H9 (cell line): Measurements from ENCODE around the gene ABCC11. TPM values are rescaled to one million over a fixed set of nuclear protein-coding genes. Genes with fewer than 3 reads are reported as not detected.

Source experiments
- DNase-seq: peaks from one replicate; pipeline ENCODE4 v3.0.0-alpha.2; 2017
- H2AFZ ChIP-seq: one replicate; pipeline ENCODE4 v1.6.1; 2013; ENCODE audit warnings: mild to moderate bottlenecking, low read length, control low read depth, moderate library complexity
- H2AK5ac ChIP-seq: 2 replicates; pipeline ENCODE4 v1.6.1; 2013; ENCODE audit warnings: low read length, control low read depth, mixed read lengths; ENCODE audit not compliant: insufficient read length
- H2BK120ac ChIP-seq: one replicate; pipeline ENCODE4 v1.6.1; 2013; ENCODE audit warnings: low read depth, mild to moderate bottlenecking, low read length, control low read depth, inconsistent platforms; ENCODE audit not compliant: poor library complexity, severe bottlenecking
- H2BK12ac ChIP-seq: 2 replicates; pipeline ENCODE4 v1.6.1; 2013; ENCODE audit warnings: low read length, control low read depth, mixed read lengths, low read depth; ENCODE audit not compliant: insufficient read length
- H2BK15ac ChIP-seq: 2 replicates; pipeline ENCODE4 v1.6.1; 2013; ENCODE audit warnings: low read depth, low read length, control low read depth
- H2BK20ac ChIP-seq: one replicate; pipeline ENCODE4 v1.6.1; 2013; ENCODE audit warnings: low read depth, mild to moderate bottlenecking, low read length, control low read depth, inconsistent platforms; ENCODE audit not compliant: poor library complexity, severe bottlenecking
- H2BK5ac ChIP-seq: 2 replicates; pipeline ENCODE4 v1.6.1; 2013; ENCODE audit warnings: low read length, control low read depth, mixed read lengths; ENCODE audit not compliant: insufficient read length
- H3K14ac ChIP-seq: 2 replicates; pipeline ENCODE4 v1.6.1; 2013; ENCODE audit warnings: low read length, control low read depth; ENCODE audit not compliant: insufficient read depth
- H3K18ac ChIP-seq: 2 replicates; pipeline ENCODE4 v1.6.1; 2013; ENCODE audit warnings: low read depth, mild to moderate bottlenecking, mixed read lengths, low read length, control low read depth; ENCODE audit not compliant: insufficient read length
- H3K23ac ChIP-seq: 2 replicates; pipeline ENCODE4 v1.6.1; 2013; ENCODE audit warnings: low read length, control low read depth, mixed read lengths, low read depth; ENCODE audit not compliant: insufficient read length
- H3K23me2 ChIP-seq: 2 replicates; pipeline ENCODE4 v1.6.1; 2013; ENCODE audit warnings: low read depth, mild to moderate bottlenecking, mixed read lengths, low read length, control low read depth; ENCODE audit not compliant: insufficient read length, poor library complexity, severe bottlenecking
- H3K27ac ChIP-seq: 2 replicates; pipeline ENCODE4 v1.5.1; 2013; ENCODE audit warnings: low read length, control low read depth, mixed read lengths, low read depth; ENCODE audit not compliant: insufficient read length
- H3K27me3 ChIP-seq: 2 replicates; pipeline ENCODE4 v1.6.1; 2013; ENCODE audit warnings: low read length, control low read depth, inconsistent platforms; ENCODE audit not compliant: insufficient read depth
- H3K4ac ChIP-seq: 2 replicates; pipeline ENCODE4 v1.6.1; 2013; ENCODE audit warnings: low read depth, mild to moderate bottlenecking, control low read depth, inconsistent platforms, low read length, moderate library complexity
- H3K4me1 ChIP-seq: 2 replicates; pipeline ENCODE4 v1.6.1; 2013; ENCODE audit warnings: low read length, control low read depth, inconsistent platforms; ENCODE audit not compliant: insufficient read depth
- H3K4me2 ChIP-seq: 2 replicates; pipeline ENCODE4 v1.6.1; 2013; ENCODE audit warnings: low read length, control low read depth, mixed read lengths; ENCODE audit not compliant: insufficient read length, insufficient read depth
- H3K56ac ChIP-seq: 2 replicates; pipeline ENCODE4 v1.6.1; 2013; ENCODE audit warnings: low read depth, mild to moderate bottlenecking, mixed read lengths, low read length, control low read depth; ENCODE audit not compliant: insufficient read length
- H3K79me1 ChIP-seq: 2 replicates; pipeline ENCODE4 v1.6.1; 2013; ENCODE audit warnings: low read depth, mild to moderate bottlenecking, moderate library complexity, low read length, control low read depth, inconsistent platforms; ENCODE audit not compliant: insufficient read depth, poor library complexity, severe bottlenecking
- H3K79me2 ChIP-seq: 2 replicates; pipeline ENCODE4 v1.6.1; 2013; ENCODE audit warnings: low read length, control low read depth, inconsistent platforms; ENCODE audit not compliant: insufficient read depth
- H3K9ac ChIP-seq: 2 replicates; pipeline ENCODE4 v1.6.1; 2013; ENCODE audit warnings: low read length, control low read depth, mixed read lengths; ENCODE audit not compliant: insufficient read length; ENCODE audit errors: extremely low read depth
- H3K9me3 ChIP-seq: one replicate; pipeline ENCODE4 v1.6.1; 2013; ENCODE audit warnings: low read depth, low read length, inconsistent platforms; ENCODE audit not compliant: control insufficient read depth
- H3T11ph ChIP-seq: one replicate; pipeline ENCODE4 v1.6.1; 2013; ENCODE audit warnings: mild to moderate bottlenecking, low read length, control low read depth, inconsistent platforms
- H4K20me1 ChIP-seq: one replicate; pipeline ENCODE4 v1.6.1; 2013; ENCODE audit not compliant: control insufficient read depth, insufficient read length, insufficient read depth
- H4K5ac ChIP-seq: 2 replicates; pipeline ENCODE4 v1.6.1; 2013; ENCODE audit warnings: low read depth, mild to moderate bottlenecking, mixed read lengths, low read length, control low read depth; ENCODE audit not compliant: insufficient read length
- H4K8ac ChIP-seq: replicated peaks from 2 replicates; pipeline ENCODE4 v1.6.1; 2013; ENCODE audit warnings: low read length, control low read depth, mixed read lengths, low read depth; ENCODE audit not compliant: insufficient read length
- H4K91ac ChIP-seq: 2 replicates; pipeline ENCODE4 v1.6.1; 2013; ENCODE audit warnings: low read depth, mild to moderate bottlenecking, moderate library complexity, mixed read lengths, low read length, control low read depth; ENCODE audit not compliant: insufficient read length
- H3K27ac Mint-ChIP-seq, 3 experiments: 2 replicates in 2 of 3; 3 replicates in 1 of 3; pipeline ENCODE4 v1.8.0; 2020 to 2021; ENCODE audit warnings: mixed read lengths in 3 of 3, mild to moderate bottlenecking in 1 of 3, moderate library complexity in 1 of 3
- H3K27me3 Mint-ChIP-seq: 2 replicates; pipeline ENCODE4 v1.8.0; 2021; ENCODE audit warnings: low read depth, mild to moderate bottlenecking, moderate library complexity, mixed read lengths
- H3K36me3 Mint-ChIP-seq, 3 experiments: 2 replicates in 2 of 3; 3 replicates in 1 of 3; pipeline ENCODE4 v1.8.0; 2020 to 2021; ENCODE audit warnings: low read depth in 3 of 3, mixed read lengths in 3 of 3; ENCODE audit not compliant: insufficient read depth in 1 of 3
- H3K4me1 Mint-ChIP-seq, 2 experiments: 2 replicates each; pipeline ENCODE4 v1.8.0; 2020; ENCODE audit warnings: mixed read lengths in 2 of 2
- H3K4me3 Mint-ChIP-seq, 2 experiments: 2 replicates in 1 of 2; 3 replicates in 1 of 2; pipeline ENCODE4 v1.8.0; 2020 to 2021; ENCODE audit warnings: mild to moderate bottlenecking in 2 of 2, mixed read lengths in 2 of 2, moderate library complexity in 1 of 2
- H3K9me3 Mint-ChIP-seq, 2 experiments: 2 replicates in 1 of 2; 3 replicates in 1 of 2; pipeline ENCODE4 v1.8.0; 2020; ENCODE audit warnings: mild to moderate bottlenecking in 2 of 2, mixed read lengths in 2 of 2, moderate library complexity in 1 of 2
- CTCF ChIP-seq: fragments of 200-600 bp; sonication (generic); conservative IDR thresholded peaks from 3 replicates; pipeline ENCODE4 v1.8.0; 2021; ENCODE audit warnings: antibody characterized with exemption, mild to moderate bottlenecking
- WGBS: extraction: QIAGEN DNeasy Blood & Tissue Kit; methylation state at CpG from one replicate; pipeline ENCODE4 v1.1.7; 2013; ENCODE audit warnings: missing lambda C conversion rate, low lambda C conversion rate, mixed read lengths; ENCODE audit not compliant: insufficient read length; ENCODE audit errors: extremely low coverage; 5-methylcytosine and 5-hydroxymethylcytosine counted together
- total RNA-seq: library from RNA; stranded (reverse); gene quantifications from 2 replicates; pipeline ENCODE4 v1.2.1, GENCODE V29; 2021

Gene ABCC11
- total RNA-seq, 1 experiment from 2014 or later: 0.33 TPM

- no peak overlapping the region for H3K14ac ChIP-seq
- H3K9me3 Mint-ChIP-seq: no peaks in the 10 kb centered on the region
- H3K18ac ChIP-seq: no peak overlapping the region
- no peak overlapping the region for H3K4ac ChIP-seq
- H3K23me2 ChIP-seq: no peaks in the 10 kb centered on the region
- H3K4me1 Mint-ChIP-seq: peaks cover 3 to 6% of the 10 kb centered on the region in 2 experiments; a peak in 3 of 4 replicates
- DNase-seq: no peak
- H3K4me2 ChIP-seq: no peak overlapping the region
- no peak overlapping the region for H3K56ac ChIP-seq
- no peak overlapping the region for H3K23ac ChIP-seq
- TF ChIP-seq CTCF: no peak; the same call in 2 of the 3 replicates
- H4K20me1 ChIP-seq: no peaks in the 10 kb centered on the region
- H2BK5ac ChIP-seq: no peak overlapping the region
- H3K27me3 ChIP-seq: no peaks in the 10 kb centered on the region
- no peak overlapping the region for H2BK15ac ChIP-seq
- no CpG with 5 or more reads among the region's 5 CpGs for WGBS
- H3K4me1 ChIP-seq: no peaks in the 10 kb centered on the region
- H4K5ac ChIP-seq: no peak overlapping the region
- no peak overlapping the region for H3K27ac ChIP-seq
- no peak overlapping the region for H3K4me3 Mint-ChIP-seq
- no peak overlapping the region for H2BK20ac ChIP-seq
- H4K8ac ChIP-seq: no peak overlapping the region
- no peak overlapping the region for H4K91ac ChIP-seq
- no peak overlapping the region for H2BK120ac ChIP-seq
- no peaks in the 10 kb centered on the region for H3K9me3 ChIP-seq
- H3K27me3 Mint-ChIP-seq: no peaks in the 10 kb centered on the region
- H2BK12ac ChIP-seq: no peak overlapping the region
- peaks cover 0 to 10% (median 0%) of the 10 kb centered on the region in 3 experiments; a peak in 1 of 7 replicates for H3K36me3 Mint-ChIP-seq
- H3K9ac ChIP-seq: no peak overlapping the region
- H3T11ph ChIP-seq: no peak overlapping the region
- H3K27ac Mint-ChIP-seq: no peak overlapping the region
- no peak overlapping the region for H2AK5ac ChIP-seq
- no peaks in the 10 kb centered on the region for H3K79me1 ChIP-seq
- H3K79me2 ChIP-seq: no peaks in the 10 kb centered on the region
- no peak overlapping the region for H2AFZ ChIP-seq
Observed at GRCh38 chr16:48271728-48272127, 24.4 kb upstream of the ABCC11 start.
